GM10248 (cell line): ENCODE measurements around the gene GSC.

Experiments
- CTCF ChIA-PET: fragments of 300-600 bp; sonication (Branson Sonifier 250); formaldehyde crosslinking; extraction: SDS; loops from one replicate; lab custom pipeline; 2021; ENCODE audit warnings: antibody characterized with exemption; lab: Yijun Ruan, JAX
- POLR2A ChIA-PET: fragments of 350-650 bp; sonication (Branson Sonifier 250); formaldehyde crosslinking; extraction: SDS; loops from one replicate; lab custom pipeline; 2020; ENCODE audit warnings: antibody characterized with exemption; lab: Yijun Ruan, JAX
- DNase-seq: peaks from one replicate; pipeline ENCODE4 v3.0.0; 2012; ENCODE audit errors: extremely low spot score
- TF ChIP-seq, protein P1 (sequence below): IDR thresholded peaks from 2 replicates; pipeline ENCODE4 v1.5.1; 2012; ENCODE audit warnings: mild to moderate bottlenecking, low read depth; ENCODE audit errors: extremely low read depth, missing control alignments, control extremely low read depth

Gene GSC

DNA sequence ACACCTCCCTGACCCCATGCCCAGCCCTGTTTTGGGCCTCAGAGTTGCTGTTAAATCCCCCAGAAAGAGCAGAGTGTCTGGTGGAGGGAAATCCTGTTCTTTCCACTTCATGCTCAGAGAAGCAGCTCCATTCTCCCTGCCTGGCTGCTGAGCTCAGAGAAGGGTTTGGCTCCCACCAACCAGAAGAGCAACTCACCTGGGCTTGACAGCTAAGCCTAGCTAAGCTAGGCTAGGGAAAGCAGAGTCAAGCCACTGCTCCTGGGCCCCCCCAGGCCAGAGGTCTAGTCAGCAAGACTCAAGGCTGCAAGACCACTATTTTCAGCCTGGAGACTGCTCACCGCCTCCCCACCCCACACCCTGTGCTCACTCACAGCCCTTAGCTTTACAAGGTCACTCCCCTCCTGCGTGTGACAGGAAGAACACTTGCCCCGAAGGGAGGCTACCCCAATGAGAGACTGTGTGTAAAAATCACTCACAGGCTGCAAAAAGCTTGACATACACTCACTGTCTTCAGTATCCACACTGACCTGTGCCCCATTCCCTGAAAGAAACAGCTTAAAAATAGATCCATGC, 13.5 kb downstream of the GSC start:
- no peak for DNase-seq
- CTCF ChIA-PET, result interaction anchor here (1.9 kb wide), 1 partner anchor 41 kb away, joined by 5 read pairs; no protein-coding TSS in a partner anchor
- TF ChIP-seq, protein P1, sequence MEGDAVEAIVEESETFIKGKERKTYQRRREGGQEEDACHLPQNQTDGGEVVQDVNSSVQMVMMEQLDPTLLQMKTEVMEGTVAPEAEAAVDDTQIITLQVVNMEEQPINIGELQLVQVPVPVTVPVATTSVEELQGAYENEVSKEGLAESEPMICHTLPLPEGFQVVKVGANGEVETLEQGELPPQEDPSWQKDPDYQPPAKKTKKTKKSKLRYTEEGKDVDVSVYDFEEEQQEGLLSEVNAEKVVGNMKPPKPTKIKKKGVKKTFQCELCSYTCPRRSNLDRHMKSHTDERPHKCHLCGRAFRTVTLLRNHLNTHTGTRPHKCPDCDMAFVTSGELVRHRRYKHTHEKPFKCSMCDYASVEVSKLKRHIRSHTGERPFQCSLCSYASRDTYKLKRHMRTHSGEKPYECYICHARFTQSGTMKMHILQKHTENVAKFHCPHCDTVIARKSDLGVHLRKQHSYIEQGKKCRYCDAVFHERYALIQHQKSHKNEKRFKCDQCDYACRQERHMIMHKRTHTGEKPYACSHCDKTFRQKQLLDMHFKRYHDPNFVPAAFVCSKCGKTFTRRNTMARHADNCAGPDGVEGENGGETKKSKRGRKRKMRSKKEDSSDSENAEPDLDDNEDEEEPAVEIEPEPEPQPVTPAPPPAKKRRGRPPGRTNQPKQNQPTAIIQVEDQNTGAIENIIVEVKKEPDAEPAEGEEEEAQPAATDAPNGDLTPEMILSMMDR, result no peak
- POLR2A ChIA-PET, result no interaction called here

DNA sequence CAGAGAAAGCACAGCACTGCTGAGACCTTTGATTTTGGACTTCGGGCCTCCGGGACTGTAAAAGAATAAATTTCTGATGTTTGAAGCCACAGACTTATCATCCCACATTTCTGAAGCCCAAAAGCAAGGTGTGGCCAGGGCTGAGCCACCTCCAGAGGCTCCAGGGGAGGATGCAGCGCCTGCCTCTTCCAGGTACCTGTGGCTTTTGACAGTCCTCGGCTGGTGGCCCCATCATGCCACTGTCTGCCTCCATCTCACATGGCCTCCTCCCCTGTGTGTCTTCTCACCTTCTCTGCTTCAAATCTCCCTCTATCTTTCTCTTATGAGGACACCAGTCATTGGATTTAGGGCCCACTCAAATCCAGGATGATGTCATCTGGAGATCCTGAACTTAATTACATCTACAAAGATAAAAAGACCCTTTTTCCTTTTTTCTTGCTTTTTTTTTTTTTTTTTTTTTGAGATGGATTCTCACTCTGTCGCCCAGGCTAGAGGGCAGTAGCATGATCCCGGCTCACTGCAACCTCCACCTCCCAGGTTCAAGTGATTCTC, 15.4 kb downstream of the GSC start:
- POLR2A ChIA-PET, result interaction anchor here (0.7 kb wide), 1 partner anchor 87 kb away, joined by 8 read pairs; no protein-coding TSS in a partner anchor
- DNase-seq, result no peak
- CTCF ChIA-PET, result no interaction called here
- TF ChIP-seq, protein P1, result no peak

GRCh38 chr14:94752591-94753436, 17.1 kb downstream of the GSC start:
- DNase-seq, result no peak
- ChIA-PET POLR2A (no interaction called here), CTCF (no interaction called here)
- TF ChIP-seq, protein P1, result no peak

GRCh38 chr14:94751956-94752355, 18.0 kb downstream of the GSC start:
- POLR2A ChIA-PET, result no interaction called here
- TF ChIP-seq, protein P1, result no peak
- no peak for DNase-seq
- CTCF ChIA-PET, result no interaction called here

- ChIA-PET POLR2A (no interaction called here), CTCF (no interaction called here)
- no peak for DNase-seq
- TF ChIP-seq, protein P1, result no peak
These were observed 18.6 kb downstream of the GSC start for GRCh38 chr14:94751321-94751720.

GRCh38 chr14:94750371-94750770, 19.5 kb downstream of the GSC start:
- no peak for DNase-seq
- CTCF ChIA-PET, result interaction anchor here (2.4 kb wide), 1 partner anchor 10 kb away, joined by 12 read pairs; no protein-coding TSS in a partner anchor
- TF ChIP-seq, protein P1, result no peak
- POLR2A ChIA-PET, result no interaction called here
